Measurements from ENCODE around the gene MYEOV.

MYEOV gene

DNA sequence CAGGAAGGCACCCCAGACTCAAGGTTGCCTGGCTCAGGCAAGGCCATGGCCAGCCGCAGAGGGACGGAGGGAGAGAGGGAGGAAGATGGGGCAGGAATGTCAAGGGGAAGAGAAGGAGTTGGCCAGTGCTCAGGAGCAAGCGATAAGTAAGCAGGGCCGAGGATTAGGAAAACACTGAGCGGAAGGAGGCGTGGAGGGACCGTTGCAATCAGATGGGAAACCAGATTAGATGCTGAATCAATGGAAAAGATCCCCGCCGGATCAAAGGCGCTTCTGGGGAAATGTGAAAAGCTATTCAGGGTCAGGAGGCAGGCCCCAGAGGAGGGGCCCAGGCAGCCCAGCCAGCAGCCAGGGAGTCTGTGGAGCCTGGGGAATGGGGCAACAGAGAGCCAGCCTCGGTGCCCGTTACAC lies 26.6 kb upstream of the MYEOV start:
- DNase-seq, result no peak

DNA sequence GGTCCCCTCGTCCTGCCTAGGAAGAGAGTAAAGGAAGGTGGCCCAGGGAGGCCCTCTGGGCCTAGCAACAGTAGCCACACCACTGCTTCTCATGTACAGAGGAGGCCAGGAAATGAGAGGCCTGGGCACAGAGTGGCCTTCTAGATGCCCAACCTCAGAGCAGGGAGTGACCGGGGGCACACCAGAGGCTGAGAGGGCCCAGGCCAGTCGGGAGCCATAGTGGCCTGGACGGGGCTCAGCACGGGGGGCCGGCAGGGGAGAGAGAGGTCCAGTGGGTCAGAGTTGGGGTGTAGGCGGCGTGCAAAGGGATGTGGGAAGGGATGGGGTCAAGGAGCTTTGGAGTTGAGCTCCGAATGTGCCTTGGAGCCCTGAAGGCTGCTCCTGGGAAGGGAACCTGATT lies 25.0 kb upstream of the MYEOV start:
- DNase-seq, result no peak

DNA sequence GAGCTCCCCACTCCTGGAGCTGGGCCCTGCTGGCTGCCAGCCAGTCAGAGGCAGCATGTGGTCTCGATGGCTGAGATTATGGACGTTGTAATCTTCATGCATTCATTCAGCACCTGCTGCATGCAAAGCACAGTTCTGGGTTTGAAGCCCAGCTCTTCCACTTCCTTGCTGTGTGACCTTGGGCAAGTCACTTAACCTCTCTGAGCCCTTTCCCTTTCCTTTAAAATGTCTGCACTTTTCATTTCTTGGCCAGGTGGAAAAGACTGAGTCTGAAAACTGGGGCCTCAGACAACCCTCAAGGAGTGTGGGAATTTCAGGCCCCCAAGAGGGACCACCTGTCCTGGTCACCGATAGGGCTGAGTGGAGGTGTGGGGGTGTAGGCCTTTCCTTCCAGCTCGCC lies 24.6 kb upstream of the MYEOV start:
- DNase-seq, result no peak

DNA sequence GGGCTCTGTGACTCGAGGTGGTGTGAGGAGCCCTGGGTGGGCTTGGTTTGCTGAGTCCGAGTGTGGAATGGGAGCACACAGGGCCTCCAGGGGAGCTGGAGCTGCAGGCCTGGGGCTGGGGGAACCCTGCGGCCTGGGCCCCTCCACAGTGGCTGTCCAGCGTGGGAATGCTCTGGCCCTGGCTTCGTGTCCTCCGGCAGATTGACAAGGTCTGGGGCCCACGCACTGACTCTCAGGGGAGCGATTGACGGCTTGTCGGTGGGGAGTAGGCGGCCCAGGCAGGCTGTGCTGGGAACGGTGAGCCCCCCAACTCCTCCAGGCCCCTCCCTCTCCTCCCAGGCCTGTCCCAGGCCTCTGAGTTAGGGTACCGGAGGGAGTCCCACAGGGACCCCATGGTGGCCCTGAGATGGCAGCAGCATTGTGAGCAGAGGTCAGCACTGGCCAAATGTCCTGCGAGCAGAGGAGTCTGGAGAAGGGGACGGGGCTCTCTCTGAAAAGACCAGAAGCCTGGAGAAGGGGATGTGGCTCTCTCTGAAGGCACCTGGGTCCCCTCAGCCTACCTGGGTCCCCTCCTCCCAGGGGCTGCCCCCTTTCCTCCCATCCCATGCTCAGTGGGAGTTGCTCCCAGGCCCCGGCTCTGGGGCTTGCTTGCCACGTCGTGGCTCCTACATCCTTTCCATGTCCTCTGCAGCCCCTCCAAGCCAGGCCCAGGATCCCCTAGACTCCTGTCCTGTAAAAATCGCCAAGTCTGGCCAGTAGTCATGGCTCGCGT lies 23.8 kb upstream of the MYEOV start:
- no peak for DNase-seq

DNA sequence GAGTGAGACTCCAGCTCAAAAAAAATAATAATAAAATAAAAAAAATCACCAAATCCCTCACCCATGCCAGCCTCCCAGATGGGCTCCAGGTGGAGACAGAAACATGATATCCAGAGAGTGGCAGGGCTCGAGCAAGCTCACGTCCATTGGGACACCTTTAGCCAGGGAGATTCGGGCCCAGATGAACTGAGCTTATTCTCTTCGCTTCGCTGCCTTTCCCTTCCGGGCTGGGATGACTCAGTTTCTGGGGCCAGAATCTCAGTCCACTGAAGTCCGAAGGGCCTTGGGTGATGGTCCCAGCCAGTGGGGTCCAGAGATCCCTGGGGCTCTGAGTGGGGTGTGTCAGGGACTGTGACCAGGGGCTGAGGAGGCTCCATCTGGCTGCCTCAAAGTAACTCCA lies 23.0 kb upstream of the MYEOV start:
- DNase-seq, result no peak

DNA sequence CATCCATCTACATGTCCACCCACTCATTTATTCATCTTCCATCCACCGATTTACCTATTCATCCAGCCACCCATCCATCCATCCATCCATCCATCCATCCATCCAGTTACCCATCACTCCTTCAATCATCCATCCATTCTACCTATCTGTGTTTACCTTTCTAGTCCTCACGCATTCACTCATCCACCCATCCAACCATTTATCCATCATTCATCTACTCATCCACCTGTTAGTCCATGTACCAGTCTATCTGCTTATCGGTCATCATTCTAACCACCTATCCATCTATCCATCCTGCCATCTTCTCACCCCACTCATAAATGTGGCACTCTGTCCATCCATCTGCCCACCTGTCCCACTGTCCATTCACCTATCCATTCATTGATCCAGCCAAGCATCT lies 21.9 kb upstream of the MYEOV start:
- DNase-seq, result no peak

DNA sequence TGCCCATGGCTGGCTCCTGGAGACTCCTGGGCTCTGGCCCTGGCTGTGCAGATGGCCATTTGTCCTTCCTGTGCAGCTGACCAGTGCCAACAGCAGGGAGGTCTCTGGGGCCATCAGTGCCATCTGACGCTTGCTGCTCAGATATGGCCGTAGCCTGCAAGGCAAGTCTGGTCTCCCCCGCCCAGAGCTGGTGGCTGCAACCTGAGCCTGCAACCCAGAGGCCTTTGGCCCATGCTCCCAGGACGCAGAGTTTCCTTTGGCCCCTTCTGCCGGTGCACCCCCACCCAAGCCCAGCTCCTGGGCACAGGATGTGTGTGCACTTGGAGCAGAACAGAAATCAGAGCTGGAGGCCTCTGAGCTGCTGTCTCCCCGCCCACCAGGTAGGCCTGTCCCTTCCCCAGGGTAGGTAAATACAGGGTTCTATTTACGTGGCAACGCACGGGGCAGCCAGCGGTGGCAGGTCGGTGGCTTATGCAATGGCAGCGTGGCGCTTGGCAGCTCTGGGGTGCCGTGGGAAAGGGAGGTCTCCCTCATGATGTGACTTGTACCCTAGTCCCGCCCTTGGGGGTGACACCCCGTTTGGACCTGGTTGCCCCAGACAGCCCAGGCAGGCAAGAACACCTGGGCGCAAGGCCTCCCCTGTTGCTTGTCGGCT lies 21.0 kb upstream of the MYEOV start:
- no peak for DNase-seq

DNA sequence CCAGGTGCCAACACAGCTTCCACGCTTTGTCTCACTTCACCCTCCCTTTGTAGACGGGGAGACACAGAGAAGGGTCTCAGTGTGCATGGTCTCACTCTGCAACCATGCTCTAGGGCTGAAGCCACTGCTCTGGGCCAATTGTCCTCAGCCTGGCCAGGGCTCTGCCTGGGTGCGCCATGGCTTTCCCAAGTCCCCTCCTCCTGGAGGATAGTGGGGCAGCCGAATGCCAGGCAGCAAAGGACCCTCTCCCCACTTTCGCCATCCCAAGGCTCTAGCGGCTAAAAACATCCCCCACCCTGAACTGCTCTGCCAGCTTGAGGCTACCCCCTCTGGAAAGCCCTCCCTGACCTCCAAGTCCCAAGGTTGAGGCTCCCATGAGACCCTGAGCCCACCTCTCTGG lies 20.4 kb upstream of the MYEOV start:
- no peak for DNase-seq

DNA sequence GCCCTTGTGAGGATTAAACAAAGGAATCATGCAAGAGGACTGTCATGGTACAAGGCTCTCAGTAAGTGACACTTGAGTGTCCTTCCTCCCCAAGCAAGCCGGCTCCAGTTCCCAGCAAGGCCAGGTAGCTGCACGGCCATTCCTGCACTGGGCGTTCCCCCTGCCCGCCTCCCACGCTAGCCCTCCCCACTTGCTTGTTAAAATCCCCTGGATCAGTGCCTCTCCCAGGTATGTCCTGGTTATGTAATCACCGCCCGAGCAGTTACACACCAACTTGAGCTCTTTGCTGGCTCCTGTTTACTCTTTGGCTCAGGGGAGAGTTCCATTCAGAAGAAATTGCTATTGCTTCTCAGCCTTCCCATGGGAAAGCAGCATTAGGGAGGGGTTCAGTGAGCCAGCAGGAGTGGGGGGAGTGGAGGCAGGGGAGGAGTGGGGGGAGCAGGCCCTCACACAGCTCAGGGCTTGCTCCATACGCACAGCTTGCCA lies 19.4 kb upstream of the MYEOV start:
- DNase-seq, result no peak

DNA sequence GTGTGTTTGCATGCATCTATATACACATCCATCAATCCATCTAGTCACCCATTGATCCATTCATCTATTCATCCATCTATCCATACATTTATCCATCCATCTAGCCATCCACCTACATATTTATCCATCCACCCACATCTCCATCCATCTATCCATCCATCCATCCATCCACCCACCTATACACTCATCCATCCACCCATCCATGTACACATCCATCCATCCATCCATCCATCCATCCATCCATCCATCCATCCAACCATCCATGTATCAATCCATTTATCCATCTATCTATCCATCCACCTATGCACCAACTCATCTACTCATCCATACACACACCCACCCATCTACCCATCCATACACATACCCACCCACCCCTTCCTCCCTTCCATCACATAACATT lies 18.8 kb upstream of the MYEOV start:
- DNase-seq, result no peak

DNA sequence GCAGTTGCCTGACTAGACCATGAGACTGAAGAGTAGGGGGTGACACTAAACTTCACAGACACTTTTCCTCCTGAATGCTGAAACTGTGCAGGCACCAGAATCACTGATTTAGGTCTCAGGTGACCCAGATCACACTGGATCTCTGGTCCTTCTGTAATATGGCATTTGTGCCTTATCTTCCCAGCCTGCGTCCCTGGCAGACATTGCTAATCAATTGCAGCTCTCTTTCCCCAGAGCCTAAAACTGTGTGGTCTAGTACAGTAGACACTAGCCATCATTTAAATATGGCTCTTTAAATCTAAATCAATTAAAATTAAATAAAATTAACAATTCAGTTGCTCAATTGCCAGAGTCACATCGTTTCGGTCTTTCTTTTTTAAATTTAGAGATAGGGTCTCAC lies 17.8 kb upstream of the MYEOV start:
- no peak for DNase-seq

DNA sequence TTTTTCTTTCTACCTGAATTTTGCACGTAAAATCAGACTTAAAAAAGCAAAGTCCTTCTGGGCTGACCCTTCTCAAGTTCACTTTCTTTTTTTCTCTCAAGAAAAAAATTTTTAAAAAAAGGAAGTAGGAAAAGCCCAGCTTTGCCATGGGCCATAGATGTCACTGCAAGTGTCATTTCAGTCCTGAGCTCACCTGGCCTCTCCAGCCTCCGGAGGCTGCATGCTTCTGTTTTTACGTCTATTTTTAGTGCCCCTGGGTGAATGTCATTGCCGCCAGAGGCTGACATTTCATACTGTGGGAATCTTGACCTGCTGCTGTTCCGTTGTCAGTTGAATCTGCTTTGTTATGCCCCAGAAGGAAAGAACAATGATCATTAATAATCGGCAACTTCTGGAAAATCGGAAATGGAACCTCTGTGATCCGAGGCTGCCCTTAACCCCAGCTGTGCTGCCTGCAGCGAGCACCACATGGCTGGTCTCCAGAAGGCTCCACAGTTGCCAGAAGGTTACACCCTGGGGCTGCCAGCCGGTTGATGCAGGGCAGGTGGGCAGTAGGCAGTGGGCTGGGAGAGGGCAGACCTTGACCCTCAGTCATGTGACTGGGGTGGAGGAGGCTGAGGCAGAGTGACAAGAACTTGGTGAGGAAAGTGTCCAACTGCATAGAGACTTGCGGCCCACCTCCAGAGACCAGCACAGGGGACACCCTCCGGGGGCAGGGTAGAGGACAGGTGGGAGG lies 16.7 kb upstream of the MYEOV start:
- no peak for DNase-seq

DNA sequence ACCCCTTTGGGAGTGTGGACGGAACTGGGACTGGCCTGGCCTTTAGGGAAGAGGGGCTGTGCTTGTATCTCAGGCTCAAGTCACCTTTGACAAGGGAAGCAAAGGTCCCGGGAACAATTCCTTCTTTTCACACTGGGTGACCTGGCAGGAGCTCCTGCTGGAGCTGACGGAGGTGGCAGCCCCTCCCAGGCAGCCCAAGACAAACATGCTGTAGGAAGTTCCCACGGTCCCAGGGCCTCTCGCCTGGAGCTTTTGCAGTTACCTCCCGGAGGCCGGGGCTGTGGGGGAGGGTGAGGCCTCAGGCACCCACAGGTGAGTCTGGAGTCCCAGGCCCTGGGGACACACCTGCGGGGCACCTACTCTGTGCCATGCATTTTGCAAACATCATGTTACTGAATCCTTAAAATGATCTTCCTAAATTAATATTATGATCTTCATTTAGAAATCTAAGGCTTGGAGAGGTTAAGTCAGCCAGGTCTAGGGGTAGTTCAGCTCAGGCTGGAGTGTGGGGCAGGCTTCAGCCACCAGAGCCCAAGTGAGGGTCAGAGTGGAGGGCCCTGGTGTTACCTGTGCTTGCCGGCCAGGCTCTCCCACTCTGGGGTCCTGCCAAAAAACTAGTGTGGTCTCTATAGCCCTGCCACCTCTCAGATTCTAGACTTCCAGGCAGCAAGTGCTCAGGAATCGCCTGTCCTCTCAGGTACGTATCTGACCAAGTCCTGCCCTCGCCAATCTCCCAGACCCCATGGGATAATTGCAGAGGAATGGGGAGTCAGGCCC lies 15.7 kb upstream of the MYEOV start:
- no peak for DNase-seq

DNA sequence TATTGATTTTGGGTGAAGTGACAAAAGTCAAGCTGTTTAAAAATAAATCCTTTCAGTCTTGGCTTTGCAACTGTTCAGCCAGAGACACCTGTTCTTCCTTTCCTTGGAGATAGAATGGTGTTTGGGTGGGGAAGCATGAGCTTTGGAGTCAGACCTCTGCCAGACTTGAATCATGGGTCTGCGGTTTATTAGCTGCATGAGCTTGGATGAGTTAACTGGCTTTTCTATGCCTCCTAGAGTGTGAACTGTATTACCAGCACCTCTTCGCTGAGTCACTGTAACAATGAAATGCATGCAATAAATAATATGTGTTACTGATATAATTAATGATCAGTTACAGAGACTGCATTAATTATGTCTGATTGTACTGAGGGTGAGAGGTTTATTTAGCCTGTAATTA lies 13.5 kb upstream of the MYEOV start:
- DNase-seq, result no peak

DNA sequence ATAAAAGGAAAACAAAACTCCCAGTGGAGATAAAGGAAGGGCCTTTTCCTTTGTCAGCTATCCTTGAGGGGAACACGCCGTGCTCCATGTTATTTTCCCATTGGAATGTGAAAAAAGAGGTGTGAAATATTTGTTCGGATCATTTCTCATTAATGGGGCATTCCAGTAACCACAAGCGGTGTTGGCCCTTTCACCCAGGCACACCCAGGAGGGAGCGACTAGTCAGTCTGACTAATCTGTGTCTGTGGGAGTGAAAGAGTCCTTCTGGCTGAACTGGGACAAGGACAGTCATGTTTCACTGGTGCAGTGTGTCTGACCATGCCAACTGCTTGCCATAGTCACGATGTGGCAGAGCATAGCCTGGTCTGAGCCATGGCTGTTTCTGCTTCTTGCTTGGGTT lies 13.0 kb upstream of the MYEOV start:
- DNase-seq, result no peak

DNA sequence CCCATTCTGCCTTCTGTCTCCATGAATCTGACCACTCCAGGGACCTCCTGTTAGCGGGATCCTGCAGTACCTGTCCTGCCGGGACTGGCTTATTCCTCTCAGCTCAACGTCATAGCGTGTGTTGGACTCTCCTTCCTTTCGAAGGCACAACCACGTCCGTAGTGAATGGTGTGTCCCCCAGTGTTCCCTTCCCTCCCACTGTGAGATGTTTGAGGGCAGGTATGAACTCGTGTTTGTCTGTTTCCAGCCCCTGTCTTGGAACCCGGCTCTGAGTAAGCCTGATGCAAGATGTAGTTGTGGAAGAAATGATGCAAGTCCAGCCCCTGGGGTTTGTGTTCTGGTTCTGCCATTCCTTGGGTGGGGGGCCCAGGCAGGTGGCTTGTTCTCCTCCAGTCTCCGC lies 10.5 kb upstream of the MYEOV start:
- DNase-seq, result no peak

DNA sequence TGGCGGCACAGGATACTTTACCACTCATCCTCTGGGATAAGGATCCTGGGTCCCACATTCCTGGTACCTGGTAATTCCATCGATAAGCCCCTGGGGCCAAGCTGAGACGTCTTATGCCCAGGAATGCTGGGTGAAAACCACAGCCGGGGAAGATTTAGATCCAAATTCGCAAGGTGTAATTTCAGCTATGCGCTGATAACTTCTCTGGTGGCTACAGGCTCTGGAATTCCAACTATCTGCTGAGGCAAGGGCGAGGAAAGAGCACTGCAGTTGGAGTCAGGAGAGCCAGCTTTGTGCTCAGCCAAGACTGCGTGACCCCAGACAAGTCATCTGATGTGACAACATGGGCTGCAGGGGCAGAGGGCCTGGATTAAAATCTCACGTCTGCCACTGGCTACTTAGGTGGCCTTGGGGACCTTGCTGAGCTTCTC lies 9.9 kb upstream of the MYEOV start:
- DNase-seq, result no peak

DNA sequence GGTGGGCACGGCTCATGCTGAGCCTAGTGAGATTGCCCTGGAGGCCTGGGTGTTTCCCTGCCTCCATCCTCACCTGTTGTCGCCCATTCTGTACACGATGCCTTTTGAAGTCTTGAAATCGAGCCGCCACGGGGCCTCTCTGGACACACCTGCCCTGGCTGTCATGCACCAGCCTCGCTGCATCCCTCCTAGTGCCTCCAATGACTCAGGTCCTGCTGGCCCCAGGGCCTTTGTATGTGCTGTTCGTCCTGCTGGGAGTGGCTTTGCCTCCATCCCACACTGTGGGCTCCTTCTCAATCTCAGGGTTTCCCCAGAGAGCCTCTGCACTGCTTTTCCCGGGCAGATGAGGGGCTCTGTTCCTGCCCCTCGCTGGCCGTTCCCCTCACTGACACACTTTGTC lies 8.9 kb upstream of the MYEOV start:
- DNase-seq, result no peak

DNA sequence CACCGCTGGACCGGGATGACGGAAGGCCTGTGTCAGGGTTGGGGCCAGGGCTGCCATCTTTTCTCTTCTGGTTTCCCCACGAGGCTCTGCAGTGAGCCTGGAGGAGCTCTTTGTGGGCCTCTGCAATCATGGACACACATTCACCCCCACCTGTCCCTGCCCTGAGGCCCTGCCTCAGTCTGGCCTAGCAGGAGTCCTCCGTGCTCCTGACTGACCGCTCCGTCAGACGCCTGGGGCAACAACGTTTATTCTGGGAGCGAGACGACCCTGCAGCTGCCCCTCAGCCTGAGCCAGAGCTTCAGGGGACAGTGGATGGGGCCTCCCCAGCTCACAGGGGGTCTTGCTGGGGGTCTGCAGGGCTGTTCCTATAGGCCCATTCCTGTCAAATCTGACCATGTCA lies 8.2 kb upstream of the MYEOV start:
- no peak for DNase-seq

DNA sequence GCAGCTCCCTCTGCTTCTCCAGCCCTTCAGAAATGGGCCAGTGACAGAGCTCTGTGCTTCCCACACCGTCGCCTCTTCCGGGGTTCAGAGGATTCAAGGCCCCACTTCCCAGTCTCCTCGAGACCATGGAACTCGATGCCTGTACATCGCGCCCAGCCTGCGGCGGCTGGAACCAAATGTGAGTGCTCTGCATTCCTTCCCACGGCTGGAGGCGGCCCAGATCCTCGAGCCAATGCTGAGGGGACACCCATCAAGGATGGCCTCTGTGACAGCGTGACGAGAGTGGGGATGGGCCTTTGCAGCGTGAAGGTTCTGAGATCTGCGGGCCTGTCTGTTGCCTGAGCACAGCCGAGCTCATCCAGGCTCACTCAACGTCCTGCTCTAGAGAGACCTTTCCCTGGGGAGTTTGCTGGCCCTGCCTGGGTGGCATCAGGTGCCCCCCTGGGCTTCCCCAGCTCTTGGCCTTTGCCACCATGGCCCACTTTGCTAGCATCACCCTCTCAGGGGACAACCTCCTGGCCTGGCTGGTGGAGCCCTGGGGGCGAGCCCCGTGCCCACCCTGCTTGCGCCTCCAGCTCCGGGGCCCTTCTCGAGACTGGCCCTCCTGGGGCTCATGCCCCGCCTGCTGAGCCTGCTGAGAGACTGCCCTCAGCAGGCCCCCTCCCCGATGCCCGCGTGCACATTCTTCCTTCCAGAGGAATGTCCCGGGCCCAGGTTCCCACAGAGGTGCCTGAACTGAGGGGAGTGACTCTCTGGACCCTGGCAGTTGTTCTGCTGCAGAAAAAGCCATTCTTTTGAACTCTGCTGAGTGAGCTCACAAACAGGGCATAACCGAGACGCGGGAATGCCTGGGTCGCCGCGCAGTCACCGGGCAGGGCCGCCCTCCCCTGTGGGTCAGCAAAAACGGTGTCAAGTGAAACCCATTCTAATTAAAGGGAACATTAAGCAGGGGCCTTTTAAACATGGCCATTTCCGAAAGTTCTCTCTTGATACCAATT lies 7.3 kb upstream of the MYEOV start:
- DNase-seq, result no peak

DNA sequence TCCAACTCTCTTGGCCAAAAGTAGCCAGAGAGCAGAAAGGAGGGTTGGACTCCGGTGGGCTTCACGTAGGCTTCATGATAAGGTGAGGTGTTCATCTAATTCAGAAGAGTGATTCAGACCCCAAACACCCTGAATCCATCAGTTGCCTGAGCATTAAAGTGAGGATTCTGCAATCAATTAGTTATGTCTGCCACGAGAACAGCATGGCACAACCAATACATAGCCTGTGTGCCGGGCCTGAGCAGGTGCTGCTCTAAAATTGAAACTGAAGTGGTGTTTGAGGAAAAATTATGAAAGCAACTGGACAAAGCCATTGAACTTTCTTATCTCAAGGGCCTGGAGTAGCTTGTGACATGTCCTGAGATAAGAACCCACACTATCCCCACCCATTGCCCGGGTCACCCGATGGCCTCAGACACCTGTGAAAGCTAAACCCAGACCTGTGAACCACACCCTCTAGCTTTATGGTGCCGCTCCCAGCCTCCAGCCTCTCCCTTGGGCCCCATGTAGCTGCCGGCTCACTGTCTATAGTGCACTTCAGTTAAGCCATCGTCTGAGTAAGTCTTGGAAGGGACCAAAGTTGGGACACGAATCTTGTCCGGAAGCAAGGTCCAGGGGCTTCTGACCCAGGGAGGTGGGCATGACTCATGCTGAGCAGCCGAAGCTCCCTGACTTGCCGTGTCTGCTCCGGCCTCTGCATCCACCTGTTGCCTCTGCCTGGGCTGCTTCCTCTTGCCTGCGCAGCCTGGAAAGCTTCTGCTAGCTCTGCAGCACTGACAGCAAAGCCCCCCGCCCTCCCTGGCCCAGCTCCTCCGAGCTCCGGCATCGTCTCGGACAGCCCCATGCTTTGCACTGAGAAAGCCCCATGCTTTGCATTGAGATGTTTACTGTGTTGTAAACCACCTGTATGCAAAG lies 5.7 kb upstream of the MYEOV start:
- DNase-seq, result no peak

Data from stimulated activated naive CD4-positive, alpha-beta T cell treated with Interleukin-2 at 50 U/mL for 16 hours (primary cell).